COR-L47 (cell line): Measurements from ENCODE around the gene SYNGR3.
A peak's percentile ranks its signal among the peaks of the same experiment; 100 is the strongest.
"Not testable (repeated sequence)": the region's sequence is repeated elsewhere in the genome, so short reads cannot be mapped to it uniquely, and the experiment has no call there.

Experiments
- DNase-seq: peaks from one replicate; lab custom pipeline; 2025; lab: John Stamatoyannopoulos, UW

The SYNGR3 gene

DNA sequence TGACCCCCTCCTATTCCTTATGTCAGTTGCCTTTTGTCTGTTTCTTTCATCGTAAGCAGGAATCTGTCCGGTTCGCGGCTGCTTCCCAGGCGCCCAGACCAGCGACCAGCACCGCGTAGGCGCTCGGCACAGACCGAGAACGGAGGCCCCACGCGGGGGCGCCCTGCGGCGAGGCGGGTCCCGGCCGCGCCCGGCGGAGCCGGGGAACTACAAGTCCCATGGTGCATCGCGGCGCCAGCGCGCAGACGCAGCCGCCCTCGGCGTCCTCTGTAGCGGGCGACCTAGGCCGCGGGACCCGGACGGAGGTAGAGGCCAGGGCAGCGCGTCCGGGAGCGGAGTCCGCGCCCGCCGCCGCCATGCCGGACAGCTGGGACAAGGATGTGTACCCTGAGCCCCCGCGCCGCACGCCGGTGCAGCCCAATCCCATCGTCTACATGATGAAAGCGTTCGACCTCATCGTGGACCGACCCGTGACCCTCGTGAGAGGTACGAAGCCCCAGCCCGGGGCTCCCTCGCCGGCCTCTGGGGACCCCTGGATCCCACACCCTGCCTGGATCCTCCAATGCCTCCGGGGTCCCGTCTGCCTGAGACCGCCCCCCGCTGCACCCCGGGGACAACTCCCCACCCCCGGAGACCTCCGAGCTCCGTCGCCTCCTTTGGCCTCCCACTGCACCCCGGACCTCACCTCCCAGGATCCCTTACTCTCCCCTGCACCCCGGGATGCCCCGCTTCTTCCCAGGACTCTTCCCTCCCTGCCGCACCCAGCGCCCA lies 30.3 kb upstream of the SYNGR3 start, which contains the start of gene NDUFB10:
TSS of gene NDUFB10 (plus strand) at position 270 of the 771 bp plus-strand sequence. CDS start at position 357, 87 bp downstream.
- peak; percentile 76 for DNase-seq

DNA sequence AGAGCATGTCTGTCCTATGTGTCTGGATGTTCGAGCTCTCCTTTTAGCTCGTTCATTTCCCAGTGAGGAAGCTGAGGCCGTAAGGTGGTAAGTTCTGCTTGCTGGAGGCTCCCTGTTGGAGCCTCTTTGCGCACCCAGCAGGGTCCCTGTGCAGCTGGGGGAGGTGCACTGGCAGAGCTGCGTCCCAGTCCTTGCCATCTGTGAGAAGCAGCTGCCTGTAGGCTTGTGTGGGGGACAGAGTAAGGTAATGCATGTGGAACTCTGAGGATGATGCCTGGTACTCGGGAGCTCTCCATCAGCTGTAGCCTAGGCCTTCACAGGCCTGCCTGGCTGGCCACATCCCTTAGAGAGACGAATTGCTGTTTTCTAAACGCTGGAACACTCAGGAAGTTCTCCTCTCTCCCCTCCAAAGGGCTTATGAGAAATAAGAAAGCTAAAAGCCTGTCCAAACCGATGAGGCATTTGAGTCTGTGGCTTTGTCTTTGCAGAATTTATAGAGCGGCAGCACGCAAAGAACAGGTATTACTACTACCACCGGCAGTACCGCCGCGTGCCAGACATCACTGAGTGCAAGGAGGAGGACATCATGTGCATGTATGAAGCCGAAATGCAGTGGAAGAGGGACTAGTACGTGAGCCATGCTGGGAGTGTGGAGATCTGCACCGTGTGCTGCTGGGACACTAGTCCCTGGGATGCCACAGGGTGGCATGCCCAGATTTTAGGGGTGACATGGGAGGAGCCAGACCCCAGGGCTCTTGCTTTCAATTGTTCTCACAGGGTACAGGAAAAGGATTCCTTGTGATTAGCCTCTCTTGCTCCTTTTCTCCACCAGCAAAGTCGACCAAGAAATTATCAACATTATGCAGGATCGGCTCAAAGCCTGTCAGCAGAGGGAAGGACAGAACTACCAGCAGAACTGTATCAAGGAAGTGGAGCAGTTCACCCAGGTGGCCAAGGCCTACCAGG lies 28.8 kb upstream of the SYNGR3 start:
- DNase-seq = peak; percentile 44

DNA sequence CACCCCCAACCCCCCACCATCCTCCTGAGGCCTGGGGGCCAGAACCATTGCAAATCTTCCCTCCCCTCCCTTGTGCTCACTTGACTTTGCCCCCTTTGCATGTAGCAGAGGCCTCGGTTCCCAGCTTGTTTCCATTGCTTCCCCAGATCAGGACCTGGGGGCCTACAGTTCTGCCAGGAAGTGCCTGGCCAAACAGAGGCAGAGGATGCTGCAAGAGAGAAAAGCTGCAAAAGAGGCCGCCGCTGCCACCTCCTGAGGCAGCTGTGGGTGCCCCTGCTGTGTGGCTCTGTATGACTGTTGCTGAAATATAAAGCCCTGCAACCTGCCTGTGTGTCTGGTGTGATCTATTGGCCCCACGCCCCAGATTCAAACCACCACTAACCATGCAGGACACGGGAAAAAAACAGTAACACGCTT lies 28.1 kb upstream of the SYNGR3 start:
- DNase-seq = no peak

DNA sequence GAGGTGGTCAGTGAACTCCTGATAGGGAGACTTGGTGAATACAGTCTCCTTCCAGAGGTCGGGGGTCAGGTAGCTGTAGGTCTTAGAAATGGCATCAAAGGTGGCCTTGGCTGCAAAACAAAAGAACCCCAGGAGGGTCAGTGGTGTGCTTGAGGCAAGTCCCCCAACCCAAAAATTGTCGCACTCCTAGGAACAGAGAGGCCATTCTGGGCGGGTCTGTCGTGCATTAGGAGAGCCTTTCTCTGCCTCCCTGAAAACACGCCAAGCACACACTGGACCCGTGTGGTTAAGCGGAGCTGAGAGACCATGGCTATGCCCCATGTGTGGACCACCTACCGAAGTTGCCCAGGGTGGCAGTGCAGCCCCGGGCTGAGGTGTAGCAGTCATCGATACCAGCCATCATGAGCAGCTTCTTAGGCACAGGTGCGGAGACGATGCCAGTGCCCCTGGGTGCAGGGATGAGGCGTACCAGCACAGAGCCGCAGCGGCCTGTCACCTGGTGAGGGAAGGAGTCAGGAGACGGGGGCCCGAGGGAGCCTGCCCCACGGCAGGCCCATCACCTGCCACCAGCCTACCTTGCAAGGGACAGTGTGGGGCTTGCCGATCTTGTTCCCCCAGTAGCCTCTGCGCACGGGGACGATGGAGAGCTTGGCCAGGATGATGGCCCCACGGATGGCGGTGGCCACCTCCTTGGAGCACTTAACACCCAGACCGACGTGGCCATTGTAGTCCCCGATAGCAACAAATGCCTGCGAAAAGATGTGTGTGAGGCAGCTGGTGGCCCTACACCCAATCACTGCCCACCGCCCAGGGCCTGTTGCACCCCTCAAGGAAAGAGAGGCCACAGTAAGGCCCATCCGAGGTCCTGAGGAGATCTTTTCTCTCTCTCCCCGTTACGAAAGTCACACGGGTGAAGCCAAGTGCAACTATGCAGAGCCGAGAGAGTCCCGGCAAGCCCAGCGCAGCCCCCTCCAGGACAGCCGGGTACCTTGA lies 27.3 kb upstream of the SYNGR3 start:
- DNase-seq = not testable (repeated sequence)

- DNase-seq = no peak
Measured at GRCh38 chr16:1963806-1964505, 25.8 kb upstream of the SYNGR3 start.

DNA sequence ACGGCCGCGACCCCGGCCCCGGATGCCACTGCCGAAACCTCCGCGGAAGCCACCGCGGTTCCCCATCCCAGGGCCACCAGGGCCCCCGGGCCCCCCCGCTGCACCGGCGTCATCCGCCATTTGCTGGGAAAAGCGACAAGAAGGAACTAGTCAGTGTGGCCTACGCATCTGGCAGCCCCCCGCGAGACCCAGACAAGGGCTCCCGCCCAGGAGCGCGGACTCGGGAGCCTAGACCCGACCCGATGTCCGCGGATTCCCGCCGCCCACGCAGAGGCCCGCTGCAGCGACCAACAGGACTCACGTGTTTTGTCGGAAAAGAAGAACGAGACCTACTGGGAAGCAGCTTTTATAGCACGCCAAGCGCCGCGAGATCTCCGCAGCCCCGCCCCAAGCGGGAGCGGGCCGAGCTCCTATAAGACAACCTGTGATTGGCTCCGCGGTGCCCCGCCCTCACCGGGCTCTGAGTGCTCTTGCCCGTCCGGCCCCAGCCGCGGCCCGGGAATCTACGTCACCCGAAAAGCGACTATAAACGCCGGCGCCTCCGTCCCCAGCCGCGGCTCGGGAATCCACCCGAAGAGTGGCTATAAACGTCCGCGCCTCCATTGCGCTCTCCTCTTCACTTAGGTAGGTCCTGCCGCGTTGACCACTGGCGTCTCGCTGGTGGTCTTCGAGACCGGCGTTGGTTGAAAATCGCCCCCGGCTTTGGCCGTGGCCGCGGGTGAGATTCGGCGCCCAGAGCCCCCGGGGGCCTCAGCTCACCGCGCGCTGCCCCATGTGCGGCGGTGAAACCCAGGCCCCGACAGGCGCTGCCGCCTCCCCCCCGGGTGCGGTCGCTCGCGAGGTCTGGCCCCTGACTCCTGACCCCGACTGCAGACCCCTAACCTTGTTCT lies 25.0 kb upstream of the SYNGR3 start, which contains the start of gene RPS2:
TSS of gene RPS2 (minus strand) at position 321 of the 890 bp plus-strand sequence. CDS start at position 120, 201 bp downstream.
- DNase-seq = peak; percentile 99

DNA sequence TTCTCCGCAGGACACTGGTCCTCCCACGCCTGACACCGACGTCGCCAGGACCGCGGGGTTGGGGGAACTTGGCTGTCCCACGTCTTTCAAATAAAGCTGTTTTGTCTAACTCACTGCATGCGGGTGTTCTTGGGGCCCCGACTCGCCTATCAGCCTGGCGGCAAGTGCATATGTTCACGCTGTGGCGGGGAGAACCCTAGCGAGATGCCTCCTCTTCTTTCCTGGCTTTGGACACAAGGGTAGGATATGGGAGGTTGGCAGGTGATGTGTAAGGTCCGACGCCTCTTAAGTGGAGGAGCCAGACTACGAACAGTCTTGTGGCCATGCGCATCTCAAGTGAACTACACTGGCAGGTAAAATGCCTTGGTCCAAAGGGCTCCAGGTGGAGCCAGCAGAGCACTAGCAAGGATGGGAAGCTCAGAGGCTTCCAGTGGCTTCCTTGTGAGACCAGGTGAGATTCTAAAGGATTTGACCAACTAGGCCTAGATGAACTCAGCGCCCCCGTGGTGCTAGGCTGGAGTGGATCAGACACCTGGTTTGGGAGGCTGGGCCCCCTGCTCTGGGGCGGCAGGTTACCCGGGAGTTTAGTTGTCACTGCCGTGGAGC lies 24.3 kb upstream of the SYNGR3 start:
- no peak for DNase-seq

- no peak for DNase-seq
Measured at GRCh38 chr16:1966460-1966859, 23.3 kb upstream of the SYNGR3 start, which contains the start of gene RNF151. Gene RNF151, plus strand, starts transcription at chr16:1966856. Its CDS starts 26 bp downstream, at chr16:1966882.

DNA sequence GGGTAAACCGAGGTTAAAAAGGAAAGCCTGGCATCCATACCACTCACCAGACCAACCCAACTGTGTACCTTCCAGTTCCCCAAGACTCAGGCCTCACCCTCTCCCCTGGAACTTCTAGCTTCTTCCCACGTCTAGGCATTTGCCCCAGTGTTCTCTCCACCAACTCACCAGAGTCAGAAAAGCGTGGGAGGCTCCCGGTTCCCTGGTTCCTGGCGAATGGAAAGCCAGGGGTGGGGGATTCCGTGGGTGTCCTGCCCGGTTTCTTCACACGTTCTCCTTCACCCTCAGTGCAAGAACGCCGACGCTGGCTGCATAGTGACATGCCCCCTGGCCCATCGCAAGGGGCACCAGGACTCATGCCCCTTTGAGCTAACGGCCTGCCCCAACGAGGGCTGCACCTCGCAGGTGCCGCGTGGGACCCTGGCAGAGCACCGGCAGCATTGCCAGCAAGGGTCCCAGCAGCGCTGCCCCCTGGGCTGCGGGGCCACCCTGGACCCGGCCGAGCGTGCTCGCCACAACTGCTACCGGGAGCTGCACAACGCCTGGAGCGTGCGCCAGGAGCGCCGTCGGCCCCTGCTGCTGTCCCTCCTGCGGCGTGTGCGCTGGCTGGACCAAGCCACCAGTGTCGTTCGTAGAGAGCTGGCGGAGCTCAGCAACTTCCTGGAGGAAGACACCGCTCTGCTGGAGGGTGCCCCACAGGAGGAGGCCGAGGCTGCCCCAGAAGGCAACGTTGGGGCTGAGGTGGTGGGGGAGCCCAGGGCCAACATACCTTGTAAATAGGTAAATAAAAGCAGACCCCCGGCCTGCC lies 21.4 kb upstream of the SYNGR3 start:
- no peak for DNase-seq

DNA sequence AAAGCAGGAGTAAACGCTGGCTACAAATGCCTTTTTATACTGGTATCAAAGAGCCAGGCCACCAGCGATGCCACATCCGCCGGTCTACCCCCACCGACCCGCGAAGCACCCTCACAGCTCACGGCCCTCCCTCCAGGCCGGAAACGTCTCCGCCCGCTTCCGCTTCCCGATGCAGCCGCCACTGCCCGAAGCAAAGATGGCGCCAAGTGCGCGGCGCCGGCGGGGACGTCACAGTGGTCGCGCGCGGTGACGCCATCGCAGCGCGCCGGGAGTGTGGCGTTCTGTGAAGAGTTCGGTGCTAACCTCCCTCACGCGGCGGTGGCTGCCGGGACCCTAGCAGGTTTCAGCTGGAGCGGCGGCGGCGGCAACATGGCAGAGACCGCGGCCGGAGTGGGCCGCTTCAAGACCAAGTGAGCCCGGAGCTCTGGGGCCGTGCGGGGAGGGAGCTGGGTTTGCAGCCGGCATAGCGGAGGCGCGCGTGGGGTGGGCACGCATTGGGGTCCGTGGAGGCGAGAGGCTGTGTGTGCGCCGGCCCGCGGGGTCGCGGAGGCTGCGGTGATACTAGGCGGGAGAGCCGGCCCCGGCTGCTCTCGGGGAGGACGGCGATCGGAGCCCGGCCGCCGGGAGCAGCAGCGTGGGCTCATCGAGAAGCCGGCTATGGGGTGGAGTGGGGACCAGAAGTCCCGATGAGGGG lies 17.8 kb upstream of the SYNGR3 start, which contains the start of gene TBL3:
TSS of gene TBL3 (plus strand) at position 258 of the 694 bp plus-strand sequence. CDS start at position 370, 112 bp downstream.
- DNase-seq = peak; percentile 89

GRCh38 chr16:1972490-1972877 lies 17.3 kb upstream of the SYNGR3 start:
- no peak for DNase-seq

GRCh38 chr16:1973461-1974156 lies 16.2 kb upstream of the SYNGR3 start:
- DNase-seq = no peak

DNA sequence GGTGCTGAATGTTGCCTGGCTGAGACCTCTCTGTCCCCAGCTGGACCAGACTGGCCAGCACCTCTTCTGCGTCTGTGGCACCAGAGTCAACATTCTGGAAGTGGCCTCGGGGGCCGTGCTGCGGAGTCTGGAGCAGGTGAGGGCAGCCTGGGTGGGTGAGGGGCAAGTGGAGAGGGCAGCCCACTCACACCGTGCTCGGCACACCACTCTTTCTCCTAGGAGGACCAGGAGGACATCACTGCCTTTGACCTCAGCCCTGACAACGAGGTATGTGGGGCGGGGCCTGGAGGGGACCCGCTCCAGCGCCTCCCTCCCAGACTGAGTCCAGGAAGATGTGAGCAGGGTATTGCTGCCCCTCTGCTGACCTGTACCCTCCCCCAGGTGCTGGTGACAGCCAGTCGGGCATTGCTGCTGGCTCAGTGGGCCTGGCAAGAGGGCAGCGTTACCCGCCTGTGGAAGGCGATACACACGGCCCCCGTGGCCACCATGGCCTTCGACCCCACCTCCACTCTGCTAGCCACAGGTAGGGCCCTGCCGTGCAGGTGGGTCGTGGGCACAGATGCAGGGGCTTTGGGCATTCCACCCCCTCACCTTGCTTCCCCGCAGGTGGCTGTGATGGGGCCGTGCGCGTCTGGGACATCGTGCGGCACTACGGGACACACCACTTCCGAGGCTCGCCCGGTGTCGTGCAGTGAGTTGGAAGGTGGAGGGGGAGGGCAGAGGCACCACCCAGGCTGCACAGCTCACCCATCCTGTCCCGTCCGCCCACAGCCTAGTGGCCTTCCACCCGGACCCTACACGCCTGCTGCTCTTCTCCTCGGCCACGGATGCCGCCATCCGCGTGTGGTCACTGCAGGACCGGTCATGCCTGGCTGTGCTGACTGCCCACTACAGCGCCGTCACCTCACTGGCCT lies 15.4 kb upstream of the SYNGR3 start:
- no peak for DNase-seq

GRCh38 chr16:1975432-1976215 lies 14.1 kb upstream of the SYNGR3 start:
- DNase-seq = no peak

- DNase-seq = no peak
Measured at GRCh38 chr16:1976216-1976520, 13.6 kb upstream of the SYNGR3 start.
